NT2/D1 (cell line): ENCODE data around the gene TMEM115.
A peak's percentile ranks its signal among the peaks of the same experiment; 100 is the strongest.

Experiments
- DNase-seq: peaks from one replicate; pipeline ENCODE4 v3.0.0-alpha.2; 2011; ENCODE audit warnings: low read depth, low spot score
- H3K27me3 ChIP-seq: 2 replicates; pipeline ENCODE4 v1.6.0; 2011; ENCODE audit warnings: mild to moderate bottlenecking; ENCODE audit not compliant: insufficient read length, insufficient read depth
- H3K36me3 ChIP-seq: 2 replicates; pipeline ENCODE4 v1.6.1; 2011; ENCODE audit warnings: mild to moderate bottlenecking, low read length, mixed read lengths; ENCODE audit not compliant: insufficient read depth, insufficient read length
- H3K4me1 ChIP-seq: 2 replicates; pipeline ENCODE4 v1.5.1; 2011; ENCODE audit not compliant: insufficient read depth, insufficient read length
- H3K4me3 ChIP-seq: 2 replicates; pipeline ENCODE4 v1.5.1; 2011; ENCODE audit warnings: low read depth; ENCODE audit not compliant: insufficient read length
- H3K9ac ChIP-seq: 2 replicates; pipeline ENCODE4 v1.6.0; 2011; ENCODE audit warnings: low read depth; ENCODE audit not compliant: insufficient read length
- H3K9me3 ChIP-seq: 2 replicates; pipeline ENCODE4 v1.5.1; 2011; ENCODE audit warnings: mild to moderate bottlenecking, low read length; ENCODE audit not compliant: insufficient read depth
- SUZ12 ChIP-seq: IDR thresholded peaks from 2 replicates; pipeline ENCODE4 v1.6.1; 2011; ENCODE audit not compliant: insufficient read length, insufficient read depth; ENCODE audit errors: extremely low read depth
- YY1 ChIP-seq: IDR thresholded peaks from 2 replicates; pipeline ENCODE4 v1.6.1; 2011; ENCODE audit not compliant: insufficient read length, insufficient read depth
- ZNF274 ChIP-seq: IDR thresholded peaks from 2 replicates; pipeline ENCODE4 v1.6.1; 2011; ENCODE audit warnings: mild to moderate bottlenecking, low read depth, low read length

The TMEM115 gene

GRCh38 chr3:50350527-50351322 lies 8.6 kb downstream of the TMEM115 start, which contains the start of the genes CYB561D2 and NPRL2:
Gene CYB561D2 (plus strand): TSS chr3:50350862. CDS start chr3:50351434, 572 bp downstream.
Gene NPRL2 (minus strand): TSS chr3:50350775. CDS start chr3:50350652, 123 bp downstream.
- peaks cover 5% of the 10 kb centered on the region for H3K27me3 ChIP-seq
- peaks cover 8% of the 10 kb centered on the region for H3K4me1 ChIP-seq
- peak; percentile 85 for DNase-seq
- peak within 1 kb of the TSS; percentile 96 for H3K9ac ChIP-seq
- TF ChIP-seq YY1: no peak
- TF ChIP-seq ZNF274: no peak
- TF ChIP-seq SUZ12: no peak
- H3K4me3 ChIP-seq: peak within 1 kb of the TSS; percentile 100
- H3K9me3 ChIP-seq: no peaks in the 10 kb centered on the region
- peaks cover 62% of the 10 kb centered on the region for H3K36me3 ChIP-seq

GRCh38 chr3:50350213-50350526 lies 9.2 kb downstream of the TMEM115 start:
- Histone ChIP-seq H3K36me3 (peaks cover 56% of the 10 kb centered on the region), H3K9me3 (no peaks in the 10 kb centered on the region), H3K9ac (peak overlapping the region; percentile 96), H3K4me1 (peaks cover 9% of the 10 kb centered on the region), H3K4me3 (peak overlapping the region; percentile 100), H3K27me3 (peaks cover 10% of the 10 kb centered on the region)
- no peak for TF ChIP-seq ZNF274
- no peak for TF ChIP-seq YY1
- no peak for TF ChIP-seq SUZ12
- DNase-seq: no peak

- Histone ChIP-seq H3K9ac (no peak overlapping the region), H3K9me3 (no peaks in the 10 kb centered on the region), H3K27me3 (peaks cover 29% of the 10 kb centered on the region), H3K4me1 (peaks cover 15% of the 10 kb centered on the region), H3K36me3 (peaks cover 32% of the 10 kb centered on the region), H3K4me3 (no peak overlapping the region)
- DNase-seq: no peak
- TF ChIP-seq SUZ12: no peak
- no peak for TF ChIP-seq ZNF274
- TF ChIP-seq YY1: no peak
These were observed 12.0 kb downstream of the TMEM115 start for GRCh38 chr3:50347187-50347813.

- peak; percentile 54 for DNase-seq
- no peaks in the 10 kb centered on the region for H3K9me3 ChIP-seq
- TF ChIP-seq ZNF274 (no peak), YY1 (no peak), SUZ12 (no peak)
- peak within 1 kb of the TSS; percentile 31 for H3K4me3 ChIP-seq
- H3K27me3 ChIP-seq: peaks cover 36% of the 10 kb centered on the region
- H3K9ac ChIP-seq: peak within 1 kb of the TSS; percentile 74
- H3K4me1 ChIP-seq: peaks cover 16% of the 10 kb centered on the region
- peaks cover 23% of the 10 kb centered on the region for H3K36me3 ChIP-seq
These were observed 13.6 kb downstream of the TMEM115 start, which contains the start of gene ZMYND10 for GRCh38 chr3:50345586-50346234. Gene ZMYND10 (minus strand): TSS chr3:50345732. CDS start chr3:50345579, 153 bp downstream.

- DNase-seq: no peak
- peaks cover 16% of the 10 kb centered on the region for H3K4me1 ChIP-seq
- peaks cover 23% of the 10 kb centered on the region for H3K36me3 ChIP-seq
- H3K27me3 ChIP-seq: peaks cover 40% of the 10 kb centered on the region
- H3K4me3 ChIP-seq: peak overlapping the region; percentile 31
- H3K9me3 ChIP-seq: no peaks in the 10 kb centered on the region
- TF ChIP-seq SUZ12 (no peak), ZNF274 (no peak), YY1 (no peak)
- H3K9ac ChIP-seq: peak overlapping the region; percentile 74
These were observed 14.3 kb downstream of the TMEM115 start for GRCh38 chr3:50345008-50345407.

GRCh38 chr3:50342813-50343633 lies 16.3 kb downstream of the TMEM115 start:
- TF ChIP-seq SUZ12 (no peak), ZNF274 (no peak), YY1 (no peak)
- no peak for DNase-seq
- Histone ChIP-seq H3K36me3 (peaks cover 8% of the 10 kb centered on the region), H3K4me1 (peaks cover 18% of the 10 kb centered on the region), H3K4me3 (no peak overlapping the region), H3K27me3 (peaks cover 40% of the 10 kb centered on the region), H3K9ac (no peak overlapping the region), H3K9me3 (no peaks in the 10 kb centered on the region)
